NCI-H2081 treated with DMSO at 0.1 percent for 48 hours (cell line): ENCODE results near the gene CD248.
A peak's percentile ranks its signal among the peaks of the same experiment; 100 is the strongest.
"Not testable (repeated sequence)": the region's sequence is repeated elsewhere in the genome, so short reads cannot be mapped to it uniquely, and the experiment has no call there.

Experiments
- DNase-seq: peaks from one replicate; lab custom pipeline; 2025; lab: John Stamatoyannopoulos, UW

CD248 gene

GRCh38 chr11:66328302-66329144 lies 11.7 kb upstream of the CD248 start:
- DNase-seq, result peak; percentile 4

DNA sequence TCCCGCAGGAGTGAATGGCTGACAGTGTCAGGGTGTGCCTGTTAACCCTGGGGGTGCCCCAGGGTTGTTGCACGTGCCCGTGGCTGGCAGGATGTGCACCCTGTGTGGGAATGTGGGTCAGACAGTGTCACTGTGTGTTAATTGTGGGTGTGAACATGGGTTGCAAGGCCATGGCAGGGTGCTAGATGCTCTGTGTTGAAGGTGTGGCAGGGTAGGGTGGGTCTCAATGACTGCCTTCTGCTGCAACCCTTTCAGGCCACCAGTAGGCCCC lies 11.1 kb upstream of the CD248 start:
- no peak for DNase-seq

DNA sequence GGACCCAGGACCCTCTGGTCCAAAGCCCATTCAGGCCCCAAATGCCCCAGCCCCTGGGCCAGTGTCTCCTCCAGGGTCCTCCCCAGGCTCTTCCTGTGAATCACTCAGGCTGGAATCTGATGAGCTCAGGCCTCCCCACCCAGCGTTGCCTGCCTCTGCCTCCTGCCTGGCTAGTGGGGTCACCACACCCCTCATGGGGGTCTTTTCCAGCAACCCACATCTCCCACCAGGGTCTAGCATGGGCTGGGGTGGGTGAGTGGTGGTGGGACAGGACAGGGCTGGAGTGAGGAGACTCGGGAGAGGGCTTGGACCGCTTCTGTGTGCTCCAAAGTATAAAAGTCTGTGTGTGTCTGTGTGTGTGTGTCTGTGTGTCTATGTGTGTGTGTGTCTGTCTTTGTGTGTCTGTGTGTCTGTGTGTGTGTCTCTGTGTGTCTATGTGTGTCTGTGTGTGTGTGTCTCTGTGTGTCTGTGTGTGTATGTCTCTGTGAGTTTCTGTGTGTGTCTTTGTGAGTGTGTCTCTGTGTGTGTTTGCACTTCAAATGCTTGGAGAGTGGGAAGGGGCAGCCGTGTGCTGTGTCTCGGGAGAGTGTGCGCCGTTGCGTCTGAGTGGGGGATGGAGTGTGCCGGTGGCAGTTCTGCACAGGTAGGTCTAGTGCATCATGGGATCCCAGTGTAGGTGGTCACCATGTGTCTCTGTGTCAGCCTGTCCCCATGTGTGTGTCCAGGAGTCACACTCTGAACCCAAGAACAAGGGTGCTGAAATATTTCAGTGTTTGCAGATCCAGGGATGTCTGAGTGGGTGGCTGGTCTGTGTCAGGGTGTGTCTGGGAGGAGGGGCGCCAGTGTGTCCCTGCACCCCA lies 10.6 kb upstream of the CD248 start:
- DNase-seq, result no peak

GRCh38 chr11:66326261-66327111 lies 9.6 kb upstream of the CD248 start:
- no peak for DNase-seq

DNA sequence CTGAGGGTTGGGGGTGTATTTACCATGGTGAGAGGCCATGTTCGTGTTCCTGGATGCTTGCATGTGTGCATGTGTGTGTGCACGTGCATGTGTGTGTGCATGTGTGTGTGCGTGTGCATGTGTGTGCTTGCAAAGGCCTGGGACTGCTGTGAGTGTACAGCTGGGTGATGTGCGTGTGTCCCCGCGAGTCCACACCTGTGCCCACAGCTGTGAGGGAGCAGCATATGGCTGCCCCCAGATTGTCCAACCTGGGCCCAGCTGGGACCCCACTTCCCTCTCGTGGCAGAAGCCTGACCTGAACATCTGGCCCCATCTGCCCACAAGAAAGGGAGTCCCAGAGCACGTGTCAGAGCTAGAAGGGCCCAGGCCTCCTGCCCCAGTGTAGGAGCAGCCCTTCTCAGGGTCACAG lies 8.4 kb upstream of the CD248 start:
- no peak for DNase-seq

DNA sequence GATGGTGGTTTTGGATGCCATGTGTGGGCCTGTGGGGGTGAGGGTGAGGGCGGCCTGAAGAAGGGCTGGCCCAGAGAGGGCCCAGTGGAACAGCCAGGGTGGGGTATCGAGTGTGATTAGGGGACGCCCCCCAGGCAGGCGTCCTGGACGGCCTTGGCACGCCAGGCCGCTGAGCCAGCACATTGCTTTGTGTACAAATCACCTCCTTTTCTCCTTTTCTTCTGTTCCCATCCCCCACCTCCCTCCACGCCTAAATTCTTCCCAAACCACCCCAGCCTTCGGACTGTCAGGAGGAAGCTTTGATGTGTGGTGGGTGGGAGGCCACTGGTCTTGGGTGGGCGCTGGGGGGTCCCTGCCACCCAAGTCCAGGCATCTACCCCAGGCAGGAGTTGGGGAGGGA lies 7.8 kb upstream of the CD248 start:
- DNase-seq, result no peak

GRCh38 chr11:66323684-66324083 lies 6.8 kb upstream of the CD248 start:
- no peak for DNase-seq

GRCh38 chr11:66322732-66323427 lies 6.0 kb upstream of the CD248 start:
- no peak for DNase-seq

DNA sequence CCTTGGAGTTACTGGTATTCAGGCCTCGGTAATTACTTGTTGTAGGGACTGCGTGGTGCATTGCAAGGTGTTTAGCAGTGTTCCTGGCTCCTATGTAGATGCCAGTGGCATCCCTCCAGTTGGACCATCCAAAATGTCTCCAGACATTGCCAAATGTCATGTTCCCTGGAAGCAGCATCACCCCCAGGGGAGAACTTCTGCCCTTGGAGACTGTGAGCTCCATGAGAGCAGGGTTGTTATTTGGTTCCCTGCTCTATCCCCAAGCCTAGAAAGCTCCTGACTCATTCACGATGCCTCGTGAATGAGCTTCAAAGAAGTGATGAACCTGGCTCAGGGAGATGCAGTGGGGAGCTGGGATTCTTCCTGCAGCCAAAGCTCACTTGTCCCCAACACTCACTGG lies 4.8 kb upstream of the CD248 start:
- DNase-seq, result no peak

DNA sequence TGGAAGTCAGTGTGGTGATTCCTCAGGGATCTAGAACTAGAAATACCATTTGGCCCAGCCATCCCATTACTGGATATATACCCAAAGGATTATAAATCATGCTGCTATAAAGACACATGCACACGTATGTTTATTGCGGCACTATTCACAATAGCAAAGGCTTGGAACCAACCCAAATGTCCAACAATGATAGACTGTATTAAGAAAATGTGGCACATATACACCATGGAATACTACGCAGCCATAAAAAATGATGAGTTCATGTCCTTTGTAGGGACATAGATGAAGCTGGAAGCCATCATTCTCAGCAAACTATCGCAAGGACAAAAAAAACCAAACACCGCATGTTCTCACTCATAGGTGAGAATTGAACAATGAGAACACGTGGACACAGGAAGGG lies 3.9 kb upstream of the CD248 start:
- not testable (repeated sequence) for DNase-seq

DNA sequence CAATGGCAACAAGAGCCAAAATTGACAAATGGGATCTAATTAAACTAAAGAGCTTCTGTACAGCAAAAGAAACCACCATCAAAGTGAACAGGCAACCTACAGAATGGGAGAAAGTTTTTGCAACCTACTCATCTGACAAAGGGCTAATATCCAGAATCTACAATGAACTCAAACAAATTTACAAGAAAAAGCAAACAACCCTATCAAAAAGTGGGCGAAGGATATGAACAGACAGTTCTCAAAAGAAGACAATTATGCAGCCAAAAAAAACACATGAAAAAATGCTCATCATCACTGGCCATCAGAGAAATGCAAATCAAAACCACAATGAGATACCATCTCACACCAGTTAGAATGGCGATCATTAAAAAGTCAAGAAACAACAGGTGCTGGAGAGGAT lies 3.4 kb upstream of the CD248 start:
- not testable (repeated sequence) for DNase-seq

DNA sequence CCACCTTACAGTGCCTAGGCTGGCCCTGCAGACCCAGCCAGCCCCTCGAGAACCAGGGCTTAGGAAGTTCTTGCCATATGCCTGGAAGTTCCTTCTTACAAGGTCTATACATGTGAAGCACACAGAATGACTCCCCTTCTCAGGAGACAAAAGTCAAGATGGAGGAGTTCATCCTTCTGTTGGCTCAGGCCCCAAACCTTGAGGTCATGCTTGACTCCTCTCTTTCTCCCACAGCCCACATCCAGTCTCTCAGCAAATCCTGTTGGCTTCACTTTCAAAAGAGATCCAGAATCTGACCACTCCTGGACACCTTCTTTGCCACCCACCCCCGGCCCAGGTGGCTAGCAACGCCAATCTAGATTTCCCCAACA lies 1.7 kb upstream of the CD248 start:
- DNase-seq, result no peak

GRCh38 chr11:66317723-66318599 lies 1.1 kb upstream of the CD248 start:
- DNase-seq, result no peak

DNA sequence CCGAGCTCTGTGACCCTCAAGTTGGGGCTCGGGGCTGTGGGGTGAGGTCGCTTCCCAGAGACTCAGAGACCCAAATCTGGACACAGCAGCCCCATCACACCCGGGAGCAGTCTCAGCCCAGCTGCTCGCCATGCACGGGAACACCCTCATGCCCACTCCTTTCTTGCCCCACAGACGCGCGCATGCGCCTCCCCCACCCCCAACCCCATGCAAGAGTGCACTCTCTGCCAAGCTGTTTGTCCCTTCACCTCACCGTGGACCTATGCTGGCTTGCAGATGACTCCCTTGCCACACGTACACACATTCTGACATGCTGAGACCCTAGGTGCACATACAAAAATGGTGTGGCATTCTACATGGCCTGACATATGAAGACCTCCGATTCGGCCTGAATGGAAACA lies 478 bp upstream of the CD248 start:
- no peak for DNase-seq

DNA sequence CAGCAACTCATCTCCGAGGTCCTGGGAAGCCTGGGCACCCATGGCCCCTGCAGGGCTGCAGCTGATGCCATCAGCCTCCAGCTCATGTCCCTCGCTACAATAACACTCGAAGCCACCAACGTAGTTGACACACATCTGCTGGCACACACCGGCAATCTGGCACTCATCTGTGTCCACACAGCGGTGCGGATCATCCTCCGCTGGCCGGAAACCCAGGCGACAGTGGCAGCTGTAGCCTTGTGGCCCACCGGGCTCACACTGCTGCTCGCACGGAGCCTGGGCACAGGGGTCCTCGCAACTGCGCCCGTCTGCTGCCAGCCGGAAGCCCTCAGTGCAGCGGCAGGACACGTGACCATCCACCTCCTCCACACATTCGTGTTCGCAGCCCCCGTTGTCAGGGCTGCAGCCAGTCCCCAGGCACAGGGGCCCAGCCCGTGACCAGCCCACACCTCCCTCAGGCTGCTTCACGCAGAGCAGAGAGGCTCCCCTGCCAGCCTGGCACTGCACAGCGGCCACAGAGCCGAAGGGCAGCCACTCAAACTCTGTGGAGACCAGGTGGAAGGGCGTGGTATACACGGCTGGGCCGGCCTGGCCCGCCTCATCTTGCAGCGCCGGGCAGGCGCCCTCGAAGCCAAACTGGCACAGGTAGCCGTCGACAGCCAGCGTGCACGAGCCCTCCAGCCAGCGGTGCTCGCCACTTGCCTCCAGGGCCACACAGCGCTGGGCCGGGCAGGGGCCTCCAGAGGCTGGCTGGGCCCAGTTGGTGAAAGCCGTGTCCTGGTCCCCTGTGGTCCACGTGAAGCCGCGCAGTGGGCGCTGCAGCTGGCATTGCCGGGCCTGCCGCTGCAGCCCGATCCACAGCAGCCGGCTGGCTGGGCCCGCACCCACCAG lies 678 bp downstream of the CD248 start:
- DNase-seq, result no peak

DNA sequence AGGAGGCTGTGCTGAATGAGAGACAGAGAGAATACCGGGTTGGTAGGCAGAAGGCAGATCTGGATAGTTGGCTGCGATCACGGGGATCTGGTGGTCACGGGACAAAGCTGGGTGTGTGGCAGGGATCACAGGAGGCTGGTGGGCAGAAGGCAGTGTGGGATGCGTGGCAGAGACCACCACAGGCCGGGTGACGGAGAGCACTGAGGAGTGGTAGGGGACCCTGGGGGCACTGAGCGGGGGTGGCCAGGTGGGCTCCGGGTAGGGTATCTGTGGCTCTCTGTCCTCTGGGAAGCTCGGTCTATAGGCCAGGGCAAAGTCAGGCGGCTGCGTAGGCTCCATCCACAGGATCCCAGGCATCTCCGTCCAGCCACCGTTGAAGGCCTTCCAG lies 1.4 kb downstream of the CD248 start:
- DNase-seq, result no peak

DNA sequence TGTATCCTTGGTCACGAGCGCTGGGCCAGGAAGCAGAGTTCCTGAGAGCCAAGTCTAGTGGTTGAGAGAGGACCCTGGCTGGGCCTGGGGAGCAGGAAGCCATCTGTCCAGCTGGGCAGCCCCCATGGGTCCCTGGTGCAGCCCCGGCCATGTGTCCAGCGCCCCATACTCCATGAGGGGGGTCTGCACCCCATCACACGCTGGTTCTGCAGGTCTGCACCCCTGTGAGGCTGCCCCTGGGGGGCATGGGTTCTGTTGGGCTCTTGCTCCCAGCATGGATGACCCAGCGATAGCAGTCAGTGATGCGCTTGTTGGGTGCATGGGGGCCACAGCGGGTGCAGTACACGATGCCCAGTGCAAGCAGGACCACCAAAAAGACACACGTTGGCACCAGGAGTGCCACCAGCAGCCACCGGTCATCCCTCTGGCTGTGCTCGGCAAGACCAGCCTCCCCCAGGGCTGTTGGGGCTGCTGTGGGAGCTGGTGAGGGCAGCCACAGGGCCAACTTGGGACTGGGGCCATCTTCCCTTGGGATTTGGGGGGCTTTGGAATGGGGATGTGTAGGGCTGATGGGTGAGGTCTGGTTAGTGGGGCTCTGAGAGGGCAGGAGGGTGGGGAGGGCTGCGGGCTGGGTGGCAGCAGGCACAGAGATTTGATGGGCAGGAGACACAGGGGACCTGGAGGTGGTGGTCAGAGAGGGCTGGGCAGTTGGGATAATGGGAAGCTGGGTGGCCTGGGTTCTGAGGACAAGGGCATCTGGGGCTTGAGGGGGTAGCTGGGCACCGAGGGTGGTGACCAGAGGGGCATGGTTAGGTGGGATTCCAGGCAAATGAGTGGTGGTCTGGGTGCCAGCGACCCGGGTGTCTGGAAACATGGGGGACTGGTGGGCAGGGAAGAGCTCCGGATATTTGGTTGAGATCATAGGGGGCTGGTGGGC lies 2.0 kb downstream of the CD248 start:
- DNase-seq, result no peak

- DNase-seq, result no peak
These were observed 2.7 kb downstream of the CD248 start for GRCh38 chr11:66314186-66314501.
